ENCODE results near the gene HSPA12B. TPM values are rescaled to one million over a fixed set of nuclear protein-coding genes. Genes with fewer than 3 reads are reported as not detected.
"Not testable (repeated sequence)": the region's sequence is repeated elsewhere in the genome, so short reads cannot be mapped to it uniquely, and the experiment has no call there.

Gene HSPA12B
- total RNA-seq, 1 donor from 2014 or later = 1.7 TPM

DNA sequence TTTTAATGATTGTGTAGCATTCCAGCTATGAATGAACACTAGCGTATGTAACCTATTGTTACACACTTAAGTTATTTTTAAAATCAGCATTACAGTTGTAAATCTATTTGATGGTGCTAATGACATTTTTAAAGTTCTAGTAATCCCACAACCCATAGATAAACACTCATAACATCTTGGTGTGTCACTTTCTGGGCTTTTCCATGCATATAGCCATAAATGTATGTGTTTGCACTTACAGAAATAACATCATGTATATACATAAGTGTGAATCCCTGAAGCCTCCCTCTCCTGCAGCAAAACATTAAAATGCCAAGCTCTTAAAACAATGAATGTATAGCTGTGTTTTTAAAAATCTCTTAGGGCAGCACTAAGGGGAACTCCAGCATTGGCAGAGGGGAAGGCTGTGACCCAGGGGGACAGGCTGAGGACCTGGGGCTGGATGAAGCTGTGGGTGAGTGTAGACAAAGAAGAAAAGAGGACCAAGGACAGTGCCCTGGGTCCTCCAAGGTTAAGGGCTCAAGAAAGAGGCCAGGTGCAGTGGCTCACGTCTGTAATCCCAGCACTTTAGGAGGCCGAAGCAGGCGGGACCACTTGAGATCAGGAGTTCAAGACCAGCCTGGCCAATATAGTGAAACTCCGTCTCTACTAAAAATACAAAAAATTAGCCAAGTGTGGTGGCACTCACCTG, 55.0 kb downstream of the HSPA12B start:
- DNase-seq = no peak

DNA sequence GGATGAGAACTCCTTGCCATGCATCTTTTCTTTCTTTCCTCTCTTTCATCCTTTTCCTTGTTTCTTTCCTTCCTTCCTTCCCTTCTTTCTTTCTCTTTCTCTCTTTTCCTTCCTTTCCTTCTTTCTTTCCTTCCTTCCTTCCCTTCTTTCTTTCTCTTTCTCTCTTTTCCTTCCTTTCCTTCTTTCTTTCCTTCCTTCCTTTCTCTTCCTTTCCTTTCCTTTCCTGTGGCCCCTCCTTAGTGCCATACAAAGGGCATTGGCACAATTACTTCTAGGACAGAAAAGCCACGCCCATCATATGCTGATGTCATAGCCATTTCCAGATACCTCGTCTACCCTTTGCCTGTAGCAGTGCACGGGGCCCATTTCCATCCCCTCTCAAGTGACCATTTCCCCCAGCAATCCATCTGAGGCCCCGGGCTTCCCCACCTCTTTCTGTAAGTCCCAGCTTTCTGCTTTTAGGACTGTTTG, 56.2 kb downstream of the HSPA12B start:
- DNase-seq = no peak

DNA sequence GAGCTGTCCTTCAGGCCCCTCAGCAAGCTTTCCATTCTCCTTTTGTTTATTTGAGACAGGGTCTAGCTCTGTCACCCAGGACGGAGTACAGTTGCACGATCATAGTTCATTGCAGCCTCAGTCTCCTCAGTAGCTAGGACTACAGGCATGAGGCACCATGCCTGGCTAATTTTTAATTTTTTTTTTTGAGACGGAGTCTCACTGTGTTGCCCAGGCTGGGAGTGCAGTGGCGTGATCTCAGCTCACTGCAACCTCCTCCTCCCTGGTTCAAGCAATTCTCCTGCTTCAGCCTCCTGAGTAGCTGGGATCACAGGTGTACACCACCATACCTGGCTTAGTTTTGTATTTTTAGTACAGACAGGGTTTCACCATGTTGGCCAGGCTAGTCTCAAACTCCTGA, 56.7 kb downstream of the HSPA12B start:
- not testable (repeated sequence) for DNase-seq

DNA sequence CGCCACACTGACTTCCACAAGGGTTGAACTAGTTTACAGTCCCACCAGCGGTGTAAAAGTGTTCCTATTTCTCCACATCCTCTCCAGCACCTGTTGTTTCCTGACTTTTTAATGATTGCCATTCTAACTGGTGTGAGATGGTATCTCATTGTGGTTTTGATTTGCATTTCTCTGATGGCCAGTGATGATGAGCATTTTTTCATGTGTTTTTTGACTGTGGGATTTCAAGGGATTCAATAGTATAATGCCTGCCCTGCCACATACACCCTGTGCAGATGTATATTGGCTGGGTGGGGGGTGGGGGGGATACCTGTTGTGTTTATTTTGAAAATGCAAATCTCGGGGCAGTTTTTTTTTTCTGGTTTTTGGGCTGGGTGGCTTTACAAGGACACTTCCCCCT, 61.7 kb downstream of the HSPA12B start:
- DNase-seq = not testable (repeated sequence)

DNA sequence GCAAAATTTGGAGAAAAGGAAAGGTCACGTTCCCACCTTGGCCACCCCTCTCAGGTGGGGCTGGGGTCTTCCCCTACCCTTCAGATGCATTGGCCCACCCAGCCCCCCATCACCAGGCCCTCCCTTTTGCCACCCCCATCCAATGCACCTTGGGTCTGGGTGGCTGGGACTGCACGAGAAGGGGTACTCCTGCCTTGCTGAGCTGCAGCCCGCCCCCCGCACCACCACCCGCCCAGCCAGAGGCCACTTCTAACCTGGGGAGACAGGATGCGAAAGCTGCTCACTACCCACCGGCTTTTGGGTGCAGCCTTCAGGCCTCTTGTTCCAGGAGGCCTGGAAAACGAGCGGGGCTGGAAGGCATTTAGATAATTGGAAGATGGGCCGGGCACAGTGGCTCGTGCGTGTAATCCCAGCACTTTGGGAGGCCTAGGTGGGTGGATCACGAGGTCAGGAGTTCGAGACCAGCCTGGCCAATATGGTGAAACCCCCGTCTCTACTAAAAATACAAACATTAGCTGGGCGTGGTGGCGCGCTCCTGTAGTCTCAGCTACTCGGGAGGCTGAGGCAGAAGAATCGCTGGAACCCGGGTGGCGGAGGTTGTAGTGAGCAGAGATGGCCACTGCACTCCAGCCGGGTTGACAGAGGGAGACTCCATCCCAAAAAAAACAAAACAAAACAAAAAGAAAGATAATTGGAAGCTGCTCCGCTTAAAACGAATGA, 62.4 kb downstream of the HSPA12B start:
- DNase-seq = no peak

DNA sequence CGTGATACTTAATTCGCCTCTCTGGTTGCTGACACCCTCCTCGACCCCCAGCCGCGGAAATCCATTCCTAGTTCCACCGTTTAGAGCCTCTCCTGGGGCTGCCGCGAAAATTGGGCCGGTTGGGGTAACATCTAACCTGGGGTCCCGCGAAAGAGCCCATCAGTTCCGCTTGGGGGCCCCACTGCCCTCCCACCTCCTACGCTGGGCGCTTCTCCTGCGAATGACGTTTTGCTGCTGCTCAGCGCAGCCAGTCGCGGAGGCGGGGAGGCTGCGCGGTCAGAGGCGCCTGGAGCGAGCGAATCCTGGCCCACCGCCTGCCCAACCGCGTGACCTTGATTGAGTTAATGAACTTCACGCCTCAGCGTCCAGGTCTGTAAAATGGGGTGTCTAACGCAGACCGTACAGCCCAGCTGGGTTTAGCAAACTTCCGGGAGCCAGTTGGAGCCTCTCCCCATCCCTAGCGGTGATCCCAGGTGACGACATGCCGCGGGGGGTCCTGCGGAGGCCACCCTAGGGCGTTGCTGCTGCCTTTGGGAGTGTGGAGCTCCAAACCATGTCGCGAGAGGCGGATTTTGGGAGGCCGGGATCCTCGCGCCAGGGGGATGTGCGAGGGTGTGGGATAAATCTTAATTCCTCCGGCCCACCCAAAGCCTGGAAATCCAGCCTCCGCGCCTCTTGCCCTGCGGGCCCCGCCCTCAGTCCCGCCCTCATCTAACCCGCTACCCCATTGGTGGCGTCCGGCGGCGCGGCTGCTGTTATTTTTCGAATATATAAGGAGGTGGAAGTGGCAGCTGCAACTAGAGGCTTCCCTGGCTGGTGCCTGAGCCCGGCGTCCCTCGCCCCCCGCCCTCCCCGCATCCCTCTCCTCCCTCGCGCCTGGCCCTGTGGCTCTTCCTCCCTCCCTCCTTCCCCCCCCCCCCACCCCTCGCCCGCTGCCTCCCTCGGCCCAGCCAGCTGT, 63.3 kb downstream of the HSPA12B start, which contains the start of gene CDC25B:
TSS of gene CDC25B (plus strand) at position 800 of the 958 bp plus-strand sequence. CDS start 222 bp downstream, outside the sequence.
- DNase-seq = peak; percentile 91

DNA sequence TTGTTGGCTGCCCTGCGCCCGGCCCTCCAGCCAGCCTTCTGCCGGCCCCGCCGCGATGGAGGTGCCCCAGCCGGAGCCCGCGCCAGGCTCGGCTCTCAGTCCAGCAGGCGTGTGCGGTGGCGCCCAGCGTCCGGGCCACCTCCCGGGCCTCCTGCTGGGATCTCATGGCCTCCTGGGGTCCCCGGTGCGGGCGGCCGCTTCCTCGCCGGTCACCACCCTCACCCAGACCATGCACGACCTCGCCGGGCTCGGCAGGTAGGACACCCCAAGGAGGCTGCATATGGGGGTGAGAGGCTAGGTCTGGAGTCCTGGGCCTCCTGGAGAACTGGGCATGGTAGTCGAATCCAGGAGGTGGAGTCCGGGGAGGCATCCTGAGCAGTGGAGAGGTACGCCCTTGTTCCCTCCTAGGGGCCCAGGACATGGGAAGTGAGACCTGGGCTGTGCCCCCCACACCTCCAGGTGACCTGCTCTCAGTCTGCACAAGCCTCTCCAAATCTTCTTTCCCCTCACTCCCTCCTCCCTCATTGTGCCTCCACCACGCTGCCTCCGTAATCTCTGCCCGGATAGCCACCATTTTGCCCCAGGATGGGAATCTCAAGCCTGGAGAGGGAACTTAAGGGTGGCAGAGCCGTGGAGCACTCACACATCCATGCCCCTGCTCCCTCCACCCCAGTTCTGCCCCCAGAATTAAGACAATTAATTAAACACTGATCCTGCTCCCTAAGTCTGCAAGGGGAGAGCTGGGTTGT, 64.2 kb downstream of the HSPA12B start:
- no peak for DNase-seq

DNA sequence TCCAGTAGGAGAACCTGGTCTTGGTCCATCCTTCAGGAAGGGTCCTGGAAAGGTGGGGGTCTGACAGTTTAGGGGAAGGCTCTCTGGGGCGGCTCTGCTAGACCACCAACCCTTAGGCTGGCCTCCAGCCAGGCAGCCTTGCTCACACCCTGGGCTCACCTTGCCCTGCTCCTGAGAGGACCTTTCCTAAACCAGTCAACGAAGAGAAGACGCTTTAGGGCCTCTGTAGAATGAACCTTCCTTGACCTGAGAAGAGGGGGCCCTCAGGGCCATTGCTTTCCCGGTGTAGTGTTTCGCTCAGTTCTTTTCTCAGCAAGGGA, 64.7 kb downstream of the HSPA12B start:
- no peak for DNase-seq

DNA sequence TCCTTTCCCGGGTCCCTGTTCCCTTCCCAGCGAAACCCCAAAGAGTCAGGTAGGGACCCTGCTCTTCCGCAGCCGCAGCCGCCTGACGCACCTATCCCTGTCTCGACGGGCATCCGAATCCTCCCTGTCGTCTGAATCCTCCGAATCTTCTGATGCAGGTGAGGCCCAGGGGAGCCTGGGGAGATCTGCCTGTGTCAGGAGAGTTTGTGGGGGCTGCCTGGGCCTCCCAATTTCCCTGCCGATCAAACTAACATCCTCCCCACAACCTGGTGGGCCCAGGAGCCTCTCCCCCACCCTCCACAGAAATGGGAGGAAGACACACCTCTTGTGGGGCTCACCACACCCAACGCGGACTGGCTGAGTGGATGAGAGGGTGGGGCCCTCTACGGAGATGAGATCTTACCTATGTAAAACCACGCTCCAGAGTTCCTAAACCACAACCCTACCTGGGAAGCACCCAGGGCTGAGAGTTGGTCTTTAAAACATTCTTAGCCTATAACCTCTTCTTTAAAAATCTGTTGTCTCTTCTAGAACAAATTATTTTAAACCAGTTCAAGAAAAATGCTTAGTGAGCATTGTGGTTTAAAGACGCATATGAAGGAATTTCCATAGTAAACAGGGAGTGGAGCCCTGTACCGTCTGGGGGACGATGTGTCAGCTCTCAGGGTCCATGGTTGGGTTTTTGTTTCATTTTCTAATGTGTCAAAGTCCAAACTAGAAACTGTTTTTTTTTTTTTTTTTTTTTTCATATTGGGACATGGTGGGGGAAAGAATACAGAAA, 65.3 kb downstream of the HSPA12B start:
- DNase-seq = no peak

DNA sequence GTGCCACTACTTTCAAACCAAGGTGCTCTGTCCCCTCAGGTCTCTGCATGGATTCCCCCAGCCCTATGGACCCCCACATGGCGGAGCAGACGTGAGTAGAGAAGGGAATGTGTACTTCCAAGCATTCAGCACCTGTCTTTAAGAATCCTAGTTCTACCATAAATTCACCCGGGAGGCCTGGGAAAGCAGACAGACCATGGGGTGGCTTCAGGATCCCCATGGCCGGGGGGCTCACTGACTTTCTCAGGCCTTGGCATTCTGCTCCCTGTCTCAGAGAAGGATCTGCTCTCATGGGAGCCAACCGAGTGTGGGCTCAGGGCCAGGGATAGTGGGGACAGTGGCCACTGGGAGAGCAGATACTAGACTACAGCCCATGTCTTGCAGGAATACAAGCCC, 65.9 kb downstream of the HSPA12B start:
- DNase-seq = no peak

DNA sequence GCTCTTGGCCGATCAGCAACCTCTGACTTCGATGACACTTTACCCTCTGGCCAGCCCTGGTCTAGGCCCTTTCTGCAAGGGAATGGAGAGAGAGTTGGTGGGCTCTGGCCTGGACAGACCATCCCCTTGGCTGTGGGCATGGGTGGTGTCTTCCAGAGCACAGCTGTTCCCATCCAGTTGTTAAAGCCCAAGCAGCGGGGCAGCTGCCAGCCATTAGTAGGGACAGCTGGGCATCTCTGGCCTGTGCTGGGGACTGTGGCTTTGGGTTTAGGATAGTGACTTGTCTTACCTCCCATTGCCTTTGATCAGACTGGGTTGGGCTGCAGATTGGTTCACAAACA, 66.4 kb downstream of the HSPA12B start:
- DNase-seq = no peak

DNA sequence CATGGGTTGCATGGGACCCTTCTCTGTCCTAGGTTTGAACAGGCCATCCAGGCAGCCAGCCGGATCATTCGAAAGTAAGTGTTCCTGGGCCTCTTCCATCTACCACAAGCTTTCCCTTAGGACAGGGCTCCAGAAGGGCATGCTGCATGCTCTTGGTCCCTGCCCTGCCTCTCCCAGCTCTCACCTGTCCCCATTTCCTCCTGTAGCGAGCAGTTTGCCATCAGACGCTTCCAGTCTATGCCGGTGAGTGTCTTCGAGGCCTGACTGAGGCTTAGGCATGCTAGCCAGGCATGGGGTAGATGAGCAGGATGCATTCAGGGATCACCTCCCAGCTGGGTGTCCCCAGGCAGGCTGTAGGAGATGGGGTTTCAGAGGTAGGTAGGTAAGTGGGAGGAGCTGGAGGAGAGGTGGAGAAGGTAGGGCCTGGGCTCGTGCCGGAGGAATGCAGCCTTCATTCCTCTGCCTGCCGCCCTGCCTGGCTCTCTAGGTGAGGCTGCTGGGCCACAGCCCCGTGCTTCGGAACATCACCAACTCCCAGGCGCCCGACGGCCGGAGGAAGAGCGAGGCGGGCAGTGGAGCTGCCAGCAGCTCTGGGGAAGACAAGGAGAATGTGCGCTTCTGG, 67.9 kb downstream of the HSPA12B start:
- DNase-seq = no peak

DNA sequence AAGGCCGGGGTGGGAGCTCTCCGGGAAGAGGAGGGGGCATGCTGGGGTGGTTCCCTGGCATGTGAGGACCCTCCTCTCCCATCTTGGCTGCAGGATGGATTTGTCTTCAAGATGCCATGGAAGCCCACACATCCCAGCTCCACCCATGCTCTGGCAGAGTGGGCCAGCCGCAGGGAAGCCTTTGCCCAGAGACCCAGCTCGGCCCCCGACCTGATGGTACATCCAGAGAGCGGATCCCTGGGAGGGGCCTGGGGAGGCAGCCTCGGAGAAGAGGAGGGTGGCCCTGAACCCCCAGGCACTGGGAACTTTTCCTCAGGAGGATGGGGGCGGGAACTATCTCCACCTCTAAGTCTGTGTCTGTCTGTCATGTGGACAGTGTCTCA, 68.4 kb downstream of the HSPA12B start:
- no peak for DNase-seq

DNA sequence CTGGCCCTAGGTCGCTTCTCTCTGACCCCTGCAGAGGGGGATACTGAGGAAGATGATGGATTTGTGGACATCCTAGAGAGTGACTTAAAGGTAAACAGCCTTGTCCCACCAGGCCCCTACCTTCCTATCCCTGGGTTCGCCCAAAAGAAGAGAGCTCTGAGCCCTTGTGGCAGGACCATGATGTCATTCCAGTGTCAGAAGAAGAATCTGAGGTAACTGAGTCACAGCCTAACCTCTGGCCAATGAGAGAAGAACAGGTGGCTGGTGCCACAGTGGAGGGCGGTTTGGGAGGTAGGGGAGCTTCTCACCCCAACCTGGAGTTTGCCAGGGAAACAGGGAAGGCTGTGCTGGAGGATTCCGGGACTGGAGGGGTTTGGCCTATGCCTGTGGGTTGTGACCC, 68.8 kb downstream of the HSPA12B start:
- no peak for DNase-seq

DNA sequence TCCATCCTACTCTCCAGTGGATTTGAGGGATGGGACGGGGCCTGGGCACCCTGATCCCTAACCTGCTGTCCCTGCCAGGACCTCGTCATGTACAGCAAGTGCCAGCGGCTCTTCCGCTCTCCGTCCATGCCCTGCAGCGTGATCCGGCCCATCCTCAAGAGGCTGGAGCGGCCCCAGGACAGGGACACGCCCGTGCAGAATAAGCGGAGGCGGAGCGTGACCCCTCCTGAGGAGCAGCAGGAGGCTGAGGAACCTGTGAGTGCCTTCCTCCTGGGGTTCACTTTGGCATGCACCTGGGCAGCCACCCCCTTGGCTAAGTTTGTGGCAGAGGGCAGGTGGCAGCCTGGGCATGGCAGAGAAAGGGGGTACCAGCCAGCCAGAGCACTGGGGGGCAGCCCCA, 69.4 kb downstream of the HSPA12B start:
- no peak for DNase-seq

Other genes with a start within 250 kb of the HSPA12B start
- not detected for gene GFRA4, start 69.3 kb upstream of the HSPA12B start, total RNA-seq
- 3.6 TPM for gene ADAM33, start 50.7 kb upstream of the HSPA12B start, total RNA-seq
- gene SIGLEC1, start 20.1 kb upstream of the HSPA12B start, total RNA-seq = 0.16 TPM
- gene ADISSP, start 35.1 kb downstream of the HSPA12B start, total RNA-seq = 18.9 TPM
- gene SPEF1, start 48.8 kb downstream of the HSPA12B start, total RNA-seq = 0.16 TPM
- gene CENPB, start 54.1 kb downstream of the HSPA12B start, total RNA-seq = 55.4 TPM
- 4.5 TPM for gene CDC25B, start 63.6 kb downstream of the HSPA12B start, total RNA-seq
- gene AP5S1, start 87.9 kb downstream of the HSPA12B start, total RNA-seq = 5.5 TPM
- gene MAVS, start 114.1 kb downstream of the HSPA12B start, total RNA-seq = 8.0 TPM
- gene PANK2, start 156.7 kb downstream of the HSPA12B start, total RNA-seq = 61.6 TPM

Data from occipital lobe (tissue), 2 donors.